ENCODE measurements around the gene OTOGL.
A peak's percentile ranks its signal among the peaks of the same experiment; 100 is the strongest.
"Not testable (repeated sequence)": the region's sequence is repeated elsewhere in the genome, so short reads cannot be mapped to it uniquely, and the experiment has no call there.

Gene OTOGL, protein sequence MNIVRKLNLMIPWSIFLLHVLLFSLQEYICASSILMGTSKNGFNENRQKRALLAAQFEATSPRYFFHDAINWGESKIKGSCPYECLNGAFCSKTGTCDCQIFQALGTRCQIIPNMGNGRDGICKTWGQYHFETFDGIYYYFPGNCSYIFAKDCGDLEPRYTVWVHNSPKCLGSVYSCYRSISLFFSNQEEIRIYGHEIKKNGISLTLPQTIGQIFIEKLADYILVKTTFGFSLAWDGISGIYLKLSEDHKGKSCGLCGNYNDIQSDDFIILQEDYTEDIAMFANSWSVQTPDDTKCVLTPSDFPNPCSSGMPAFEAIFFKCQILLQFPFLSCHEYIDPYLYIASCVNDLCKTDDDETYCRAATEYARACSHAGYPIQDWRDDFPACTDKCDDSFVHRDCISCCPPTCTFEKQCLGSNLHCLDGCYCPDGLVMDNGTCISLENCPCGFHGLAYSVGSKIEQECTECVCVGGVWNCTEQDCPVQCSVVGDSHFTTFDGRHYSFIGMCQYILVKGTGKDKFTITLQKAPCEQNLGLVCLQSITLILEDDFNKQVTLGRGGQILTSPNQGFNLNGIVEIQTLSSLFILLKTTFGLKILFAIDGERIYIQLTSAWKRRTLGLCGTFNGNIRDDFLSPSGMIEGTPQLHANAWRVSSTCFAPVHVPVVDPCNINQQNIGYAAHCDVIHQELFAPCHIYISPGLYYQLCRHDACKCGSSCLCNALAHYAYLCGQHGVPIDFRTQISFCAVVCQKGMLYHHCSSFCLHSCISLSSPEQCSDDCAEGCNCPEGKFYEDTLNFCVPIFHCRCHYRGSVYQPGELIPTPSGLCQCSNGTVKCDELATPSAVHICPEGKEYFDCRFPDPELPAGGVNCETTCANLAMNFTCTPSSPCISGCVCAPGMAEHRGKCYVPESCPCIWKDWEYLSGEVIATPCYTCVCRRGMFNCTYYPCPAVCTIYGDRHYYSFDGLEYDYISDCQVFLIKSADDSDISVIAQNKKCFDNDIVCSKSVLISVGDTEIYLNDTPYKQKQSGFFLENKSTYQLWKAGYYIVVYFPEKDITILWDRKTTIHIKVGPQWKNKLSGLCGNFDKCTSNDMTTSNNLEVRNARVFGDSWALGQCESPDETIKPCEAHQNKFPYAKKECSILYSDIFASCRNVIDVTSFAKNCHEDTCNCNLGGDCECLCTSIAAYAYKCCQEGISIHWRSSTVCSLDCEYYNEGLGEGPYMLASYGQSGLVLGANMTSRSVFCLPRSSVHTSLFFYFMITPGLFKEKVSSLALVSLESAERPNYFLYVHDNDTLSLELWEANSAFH (N-terminal part only)

DNA sequence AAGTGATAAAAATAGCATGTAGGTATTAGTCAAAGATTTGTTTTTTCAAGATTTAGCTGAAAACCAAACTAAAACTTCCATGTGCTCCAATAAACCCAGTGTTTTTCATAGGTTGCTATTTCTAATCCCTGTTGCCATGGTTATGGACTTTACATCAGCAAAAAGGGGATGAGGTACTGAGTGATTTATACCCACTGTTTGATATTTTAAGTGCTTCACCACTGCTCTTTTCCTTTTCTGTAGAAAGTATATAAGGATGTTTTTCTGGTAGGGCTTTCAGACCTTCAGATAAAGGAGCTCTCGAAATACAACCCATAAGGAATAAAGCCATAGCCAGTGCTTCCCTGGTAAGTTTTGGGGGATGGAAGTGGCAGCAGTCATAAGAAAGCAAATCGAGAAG lies at the start of gene OTOGL:
Gene OTOGL (plus strand): TSS at position 279 of the 400 bp plus-strand sequence. CDS start 109,895 bp downstream, outside the sequence.
- no peak for DNase-seq

DNA sequence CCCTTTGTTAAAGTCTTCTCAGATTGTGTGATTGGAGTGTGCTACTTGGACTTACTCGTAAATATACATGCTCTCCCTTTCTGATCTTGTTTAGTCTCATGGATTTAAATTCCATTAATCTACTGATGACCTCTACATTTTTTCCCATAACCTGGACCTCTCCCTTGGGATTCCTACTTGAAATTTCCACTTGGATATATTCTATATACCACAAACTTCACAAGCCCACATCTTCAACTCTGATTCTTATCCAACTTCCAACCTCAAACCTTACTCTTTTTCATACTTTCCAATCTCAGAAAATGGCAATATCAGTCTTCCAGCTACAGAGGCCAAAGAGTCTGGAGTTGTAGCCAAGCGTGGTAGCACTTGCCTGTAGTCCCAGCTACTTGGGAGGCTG lies 49.1 kb upstream of the OTOGL start:
- DNase-seq, result no peak

DNA sequence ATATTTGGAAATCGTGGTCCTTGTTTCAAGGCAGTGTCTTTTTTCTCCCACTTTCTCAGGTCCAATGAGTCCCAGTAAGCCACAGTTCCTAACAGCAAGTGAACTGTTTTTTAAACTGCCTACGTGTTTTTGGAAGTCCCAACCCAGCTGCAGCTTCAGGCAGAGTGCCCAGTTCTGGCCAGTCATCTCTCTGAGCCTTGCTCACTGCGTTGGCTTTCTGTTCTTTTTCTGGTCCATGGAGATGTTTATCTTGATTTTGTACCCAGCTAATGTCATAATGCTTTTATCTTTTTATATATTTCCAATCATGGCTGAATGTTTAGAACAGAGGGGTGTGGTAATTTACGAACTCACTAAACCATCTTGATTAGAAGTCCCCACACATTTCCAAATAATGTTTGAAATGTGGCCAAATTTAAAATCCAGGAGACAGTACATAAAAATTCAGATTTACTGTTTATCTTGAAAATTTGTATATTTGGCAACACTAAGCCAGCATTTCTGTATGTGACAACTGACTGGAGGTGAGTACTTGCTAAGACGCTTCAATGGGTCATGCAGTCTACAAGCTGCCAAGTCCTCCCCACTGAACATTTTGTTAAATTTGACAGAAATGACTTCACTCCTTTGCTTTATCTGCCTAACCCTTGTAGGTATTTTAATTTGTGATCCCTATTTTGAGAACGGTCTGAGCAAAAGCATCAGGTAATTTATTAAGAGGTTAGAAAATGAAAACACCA lies 46.1 kb upstream of the OTOGL start:
- DNase-seq, result no peak

DNA sequence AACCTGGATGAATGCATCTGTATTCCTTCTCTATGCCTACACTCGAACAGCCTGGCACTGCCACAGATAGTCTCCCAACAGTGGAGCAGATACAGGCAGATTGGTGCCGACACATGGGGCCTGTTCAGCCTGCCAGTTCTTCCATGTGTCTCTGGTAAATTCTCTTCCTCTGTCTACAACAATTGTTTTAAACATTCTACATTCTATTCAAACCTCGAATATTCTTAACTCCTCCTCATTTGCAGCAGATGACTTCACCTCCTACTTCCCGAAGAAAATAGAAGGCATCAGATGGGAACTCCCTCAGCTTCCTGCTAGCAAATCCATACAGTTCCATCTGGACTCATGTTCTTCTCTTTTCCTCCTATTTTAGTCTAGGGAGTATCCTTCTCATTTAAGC lies 43.1 kb upstream of the OTOGL start:
- DNase-seq, result no peak

DNA sequence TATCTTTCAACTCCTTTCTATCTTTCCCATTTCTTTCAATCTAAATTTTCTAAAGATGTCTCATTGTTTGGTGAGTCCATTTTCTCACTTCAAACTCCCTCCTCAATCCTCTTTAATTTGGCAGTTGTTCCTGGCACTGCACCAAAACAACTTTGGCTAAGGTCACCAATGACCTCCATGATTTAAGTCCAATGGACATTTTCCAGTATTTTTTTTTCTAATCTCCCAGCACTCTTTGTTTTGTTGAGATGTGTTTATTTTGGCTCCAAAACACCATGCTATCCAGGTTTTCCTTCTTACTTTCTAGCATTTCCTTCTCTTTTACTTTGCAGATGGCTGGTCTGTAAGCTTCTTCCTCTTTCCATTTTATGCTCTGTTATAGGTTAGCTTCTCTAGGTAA lies 42.5 kb upstream of the OTOGL start:
- DNase-seq, result no peak

DNA sequence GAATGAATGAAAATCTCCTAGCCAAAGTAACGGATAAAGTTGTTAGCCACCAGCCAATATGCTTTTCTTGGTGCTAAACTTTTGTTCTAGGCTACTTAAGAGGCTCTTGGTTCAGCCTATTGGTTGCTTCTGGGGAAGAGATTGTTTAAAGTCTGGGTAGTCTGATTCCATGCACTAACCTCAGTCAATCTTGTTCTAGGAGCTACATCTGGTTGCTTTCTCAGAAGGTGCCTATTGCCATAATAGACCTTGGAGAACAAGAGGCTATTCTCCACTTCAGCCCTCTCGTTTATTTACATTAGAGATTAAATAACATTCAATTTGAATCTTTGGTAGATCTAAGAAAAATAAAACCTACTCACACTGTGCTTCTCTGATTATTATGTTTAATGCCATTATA lies 40.8 kb upstream of the OTOGL start:
- DNase-seq, result peak in 1 of 2 experiments; percentile 32

DNA sequence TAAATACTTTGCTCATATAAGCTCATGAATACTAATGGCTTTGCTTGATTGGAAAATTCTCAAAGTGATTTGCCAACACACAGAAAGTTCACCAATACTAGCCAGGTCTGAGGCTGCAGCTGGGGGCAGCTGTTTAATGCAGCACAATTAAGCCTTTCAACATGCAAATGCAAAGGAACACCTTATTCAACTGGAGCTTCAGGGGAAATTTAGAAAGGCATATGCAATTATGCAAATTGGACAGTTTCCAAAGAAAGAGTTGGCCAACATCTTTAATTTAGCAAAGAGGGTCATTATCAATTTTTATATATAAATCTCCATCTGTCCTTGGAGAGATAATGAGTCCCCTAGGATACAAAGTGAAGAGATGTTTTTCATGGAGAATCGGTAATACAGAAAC lies 40.2 kb upstream of the OTOGL start:
- peak in 1 of 2 experiments; percentile 41 for DNase-seq

DNA sequence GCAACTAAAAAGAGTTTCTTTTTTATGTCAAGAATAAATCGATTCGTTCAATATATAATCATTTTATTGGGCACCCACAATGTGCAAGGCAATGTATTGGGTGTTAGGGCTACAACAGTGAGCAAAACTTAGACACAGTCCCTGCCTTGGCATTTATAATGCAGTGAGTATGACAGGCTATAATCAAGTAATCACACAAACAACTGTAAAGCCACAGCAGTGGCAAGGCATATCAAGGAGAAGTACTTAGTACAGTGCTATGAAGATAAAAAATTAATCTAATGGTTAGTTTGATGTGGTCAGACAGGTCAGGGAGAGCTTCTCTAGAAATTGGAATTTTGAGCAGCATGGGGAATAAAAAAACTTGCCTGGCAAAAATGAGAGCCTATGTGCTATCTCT lies 39.5 kb upstream of the OTOGL start:
- DNase-seq, result no peak

DNA sequence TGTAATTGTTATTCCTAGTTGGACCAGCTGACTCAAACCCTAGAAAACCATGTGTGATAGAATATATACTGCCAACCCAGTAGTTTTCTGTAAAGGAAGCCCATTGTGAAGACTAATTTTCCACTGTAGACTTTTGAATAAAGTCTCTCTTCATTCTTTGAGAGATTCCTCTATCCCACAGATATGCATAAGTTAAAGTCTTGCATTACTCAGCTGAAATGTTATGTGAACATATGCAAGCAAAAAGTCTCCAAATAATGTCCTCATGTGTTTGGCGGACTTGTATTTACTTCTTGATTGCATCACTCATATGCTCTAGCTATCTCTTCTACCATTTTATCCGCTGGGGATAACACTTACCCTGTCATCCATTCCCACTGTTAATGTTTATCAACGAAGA lies 35.1 kb upstream of the OTOGL start:
- no peak for DNase-seq

DNA sequence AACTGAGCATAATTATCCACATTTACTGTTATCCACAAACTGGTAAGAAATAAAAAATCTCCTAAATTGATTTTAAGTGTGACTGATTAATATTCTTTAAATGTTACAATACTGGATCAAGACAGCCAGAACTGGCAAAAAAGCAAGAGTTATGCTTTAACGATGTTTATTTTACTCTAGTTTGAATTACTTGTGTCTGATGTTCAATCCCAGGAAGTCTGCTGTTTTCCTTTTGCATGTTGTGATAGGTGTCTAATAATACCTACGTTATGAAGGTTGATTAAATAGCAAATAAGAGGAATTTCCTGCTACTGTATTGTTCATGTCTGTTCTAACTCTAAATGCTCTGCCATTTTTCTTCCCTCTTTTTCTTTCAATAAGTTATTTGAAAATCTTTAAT lies 34.4 kb upstream of the OTOGL start:
- DNase-seq, result no peak

DNA sequence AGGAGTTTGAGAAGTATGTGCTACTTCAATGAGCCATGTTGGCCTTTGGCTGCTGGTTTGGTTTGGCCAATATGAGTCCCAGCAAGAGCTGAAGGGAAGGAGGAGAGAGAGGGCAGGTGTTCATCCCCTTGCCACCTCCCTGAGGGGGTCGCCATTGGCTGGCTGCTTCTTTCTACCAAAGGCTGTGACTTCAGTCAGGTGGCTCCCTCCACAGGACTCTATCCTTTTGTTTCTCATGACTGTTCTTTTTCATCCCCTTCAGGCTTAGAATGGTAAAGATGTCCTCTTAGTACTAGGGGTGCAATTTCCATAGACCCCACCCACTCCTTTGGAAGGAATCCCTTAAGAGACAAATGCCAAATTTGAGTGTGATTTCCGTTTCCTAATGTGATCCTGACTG lies 31.2 kb upstream of the OTOGL start:
- DNase-seq, result no peak

DNA sequence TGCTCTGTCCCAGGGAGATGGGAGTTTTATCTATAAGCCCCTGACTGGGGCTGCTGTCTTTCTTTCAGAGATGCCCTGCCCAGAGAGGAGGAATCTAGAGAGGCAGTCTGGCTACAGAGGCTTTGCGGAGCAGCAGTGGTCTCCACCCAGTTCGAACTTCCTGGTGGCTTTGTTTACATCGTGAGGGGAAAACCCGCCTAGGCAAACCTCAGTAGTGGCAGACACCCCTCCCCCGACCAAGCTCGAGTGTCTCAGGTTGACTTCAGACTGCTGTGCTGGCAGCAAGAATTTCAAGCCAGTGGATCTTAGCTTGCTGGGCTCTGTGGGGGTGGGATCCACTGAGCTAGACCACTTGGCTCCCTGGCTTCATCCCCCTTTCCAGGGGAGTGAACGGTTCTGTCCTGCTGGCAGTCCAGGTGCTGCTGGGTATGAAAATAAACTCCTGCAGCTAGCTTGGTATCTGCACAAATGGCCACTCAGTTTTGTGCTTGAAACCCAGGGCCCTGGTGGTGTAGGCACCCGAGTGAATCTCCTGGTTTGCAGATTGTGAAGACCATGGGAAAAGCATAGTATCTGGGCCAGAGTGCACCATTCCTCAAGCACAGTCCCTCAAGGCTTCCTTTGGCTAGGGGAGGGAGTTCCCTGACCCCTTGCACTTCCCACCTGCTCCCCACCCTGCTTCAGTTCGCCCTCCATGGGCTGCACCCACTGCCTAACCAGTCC lies 15.3 kb upstream of the OTOGL start:
- not testable (repeated sequence) for DNase-seq

DNA sequence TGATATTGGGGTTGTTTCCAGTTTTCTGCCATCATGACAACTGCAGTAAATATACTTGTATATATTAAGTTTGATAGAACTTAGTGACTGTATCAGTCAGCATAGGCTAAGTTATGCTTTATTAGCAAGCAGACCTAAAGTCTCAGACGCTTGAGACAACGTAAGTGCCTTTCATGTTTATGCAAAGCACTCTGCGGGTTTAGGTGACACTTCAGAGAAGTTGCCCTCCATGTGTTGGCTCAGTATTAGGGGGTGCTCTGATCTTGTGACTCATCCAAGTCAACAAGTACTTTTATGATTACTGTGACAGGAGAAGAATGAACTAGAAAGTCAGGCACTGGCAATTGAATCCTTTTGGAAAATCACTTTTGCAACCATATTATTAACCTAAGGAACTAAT lies 13.3 kb upstream of the OTOGL start:
- no peak for DNase-seq

DNA sequence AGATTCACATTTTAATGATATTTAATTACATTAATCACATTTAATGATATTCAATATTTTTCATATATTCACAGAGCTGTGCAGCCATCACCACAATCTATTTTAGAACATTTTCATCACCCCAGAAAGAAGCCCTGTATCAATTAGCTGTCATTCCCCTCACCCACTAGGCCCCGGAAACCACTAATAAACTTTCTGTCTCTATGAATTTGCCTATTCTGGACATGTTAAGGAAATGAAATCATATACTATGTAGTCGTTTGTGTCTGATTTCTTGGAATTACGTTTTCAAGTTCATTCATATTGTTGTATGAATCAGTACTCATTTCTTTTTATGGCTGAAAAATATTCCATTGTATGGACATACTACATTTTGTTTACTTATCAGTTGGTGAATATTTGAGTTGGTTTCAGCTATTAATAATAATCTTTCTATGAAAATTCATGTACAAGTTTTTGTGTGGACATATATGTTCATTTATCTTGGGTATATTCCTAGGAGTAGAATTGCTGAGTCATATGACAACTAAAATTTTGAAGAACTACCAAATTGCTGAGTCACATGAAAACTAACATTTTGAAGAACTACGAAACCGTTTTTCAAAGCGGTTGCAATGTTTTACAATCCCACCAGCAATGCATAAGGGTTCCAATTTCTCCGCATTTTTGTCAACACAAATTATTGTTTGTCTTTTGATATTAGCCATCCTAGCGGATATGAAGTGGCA lies 11.7 kb upstream of the OTOGL start:
- no peak for DNase-seq

DNA sequence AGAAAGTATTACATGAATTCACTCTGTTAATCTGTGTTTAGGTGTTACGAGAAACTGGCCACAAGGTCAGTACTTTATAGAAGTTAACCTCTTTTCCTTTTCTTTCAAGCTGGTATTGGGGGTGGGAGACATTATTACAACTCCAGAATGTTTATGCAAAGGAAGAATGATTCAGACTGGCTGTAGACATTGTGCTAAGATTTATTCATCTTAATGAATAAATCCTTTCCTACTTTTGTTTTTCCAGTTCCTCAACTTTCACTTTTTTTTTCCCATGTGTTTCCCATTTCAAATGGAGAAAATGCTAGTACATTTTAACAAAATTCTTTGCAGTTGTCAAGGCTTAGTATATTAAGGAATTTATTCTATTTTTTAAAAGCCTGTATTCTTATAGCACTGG lies 1.3 kb downstream of the OTOGL start:
- DNase-seq, result no peak

DNA sequence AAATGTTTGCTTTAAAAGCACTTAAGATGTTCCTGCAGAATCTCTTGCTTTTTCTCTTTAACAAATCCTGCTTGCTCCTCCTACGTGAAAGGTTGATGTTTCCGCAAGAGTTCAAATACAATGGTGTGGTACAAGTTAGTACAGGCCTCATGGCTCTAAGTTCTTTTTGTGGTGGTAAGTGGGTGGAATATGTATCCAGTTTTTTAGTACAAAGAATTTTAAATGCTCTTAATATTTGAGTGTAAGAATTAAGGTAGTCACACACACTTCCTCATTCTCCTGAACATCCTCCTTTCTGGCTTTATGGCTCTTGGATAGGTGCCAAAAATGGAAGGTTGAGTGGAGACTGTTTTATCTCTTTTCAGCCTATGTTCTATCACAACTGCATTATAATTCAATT lies 1.8 kb downstream of the OTOGL start:
- DNase-seq, result no peak

DNA sequence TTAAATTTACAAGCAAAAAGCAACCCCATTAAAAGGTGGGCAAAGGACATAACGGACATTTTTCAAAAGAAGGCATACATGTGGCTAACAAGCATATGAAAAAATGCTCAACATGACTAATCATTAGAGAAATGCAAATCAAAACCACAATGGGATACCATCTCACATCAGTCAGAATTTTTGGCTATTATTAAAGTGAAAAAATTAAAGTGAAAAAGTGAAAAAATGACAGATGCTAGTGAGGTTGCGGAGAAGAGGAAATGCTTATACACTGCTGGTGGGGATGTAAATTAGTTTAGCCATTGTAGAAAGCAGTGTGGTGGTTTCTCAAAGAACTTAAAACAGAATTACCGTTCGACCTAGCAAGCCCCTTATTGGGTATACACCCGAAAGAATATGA lies 7.9 kb downstream of the OTOGL start:
- no peak for DNase-seq

DNA sequence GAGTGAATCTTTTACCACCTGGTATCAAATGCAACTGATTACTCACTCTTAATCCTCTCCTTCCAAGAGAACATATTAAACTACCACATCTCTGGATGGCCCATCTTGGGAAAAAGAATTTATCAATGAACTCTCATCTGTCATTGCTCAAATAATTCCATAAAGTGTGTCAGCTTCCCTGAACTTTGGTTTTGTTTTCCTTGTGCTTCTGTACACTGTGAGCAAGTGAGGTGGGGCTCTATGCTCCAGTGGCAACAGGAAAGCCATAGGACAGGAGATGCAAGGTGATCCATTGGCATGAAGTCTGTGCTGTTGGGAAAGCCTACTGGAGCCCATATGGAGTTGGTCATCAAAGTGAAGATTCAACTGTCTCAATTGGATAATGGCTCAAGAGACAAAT lies 17.4 kb downstream of the OTOGL start:
- DNase-seq, result no peak

DNA sequence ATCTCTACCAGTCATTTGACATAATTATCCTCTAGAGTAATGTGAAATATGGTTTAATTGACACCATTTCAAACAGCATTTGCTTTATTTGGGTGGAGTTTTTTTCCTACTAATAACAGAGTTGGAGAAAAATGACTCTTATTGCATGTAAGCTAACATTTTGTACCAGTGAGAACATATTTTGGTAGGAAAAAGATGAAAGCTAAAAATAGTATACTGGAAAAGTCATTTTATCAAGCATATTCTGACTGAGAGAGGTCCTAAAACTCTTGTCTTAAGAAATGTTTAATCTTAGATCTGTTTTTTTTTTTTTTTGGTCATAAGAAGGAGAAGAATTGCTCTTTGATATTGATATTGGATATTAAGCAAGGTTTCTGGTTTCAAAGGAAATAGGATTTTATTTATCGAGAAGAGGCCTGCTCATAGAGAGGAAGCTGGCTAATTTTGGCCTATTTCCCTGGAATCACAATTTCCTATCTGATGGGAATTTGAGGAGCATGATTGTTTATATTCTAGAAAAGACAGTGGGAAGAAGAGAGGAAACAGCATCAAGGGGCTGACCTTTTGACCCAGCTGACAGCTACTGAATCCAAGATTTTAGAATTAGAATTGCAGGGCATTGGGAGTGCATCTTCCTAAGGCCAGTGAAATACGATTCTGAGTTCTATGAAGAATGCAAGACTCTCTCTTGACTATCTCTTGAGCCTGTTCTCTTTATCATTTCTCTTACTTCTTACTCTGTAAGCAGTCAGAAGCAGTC lies 19.4 kb downstream of the OTOGL start:
- no peak for DNase-seq

DNA sequence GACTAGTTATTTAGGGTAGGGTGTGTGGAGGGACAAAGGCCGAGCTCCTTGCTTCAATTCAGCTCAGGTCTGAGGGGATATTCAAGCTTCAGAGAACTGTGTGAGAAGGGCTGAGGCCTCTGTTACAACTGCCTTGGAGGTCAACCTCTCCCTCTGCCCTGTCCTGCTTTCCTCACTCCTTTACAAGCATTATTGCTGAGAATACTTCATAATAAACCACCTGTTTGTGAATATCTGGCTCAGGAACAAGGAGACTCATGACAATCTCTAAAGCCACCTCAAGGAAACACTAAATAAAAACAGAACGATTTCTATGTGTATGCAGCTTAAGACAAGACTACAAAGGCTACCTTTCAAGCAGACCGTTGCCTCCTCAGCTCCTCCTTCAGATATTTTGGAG lies 21.7 kb downstream of the OTOGL start:
- no peak for DNase-seq

Data from NCI-H524 (cell line).